Parathyroid adenoma (tissue), 2 donors: ENCODE measurements around the gene COMMD3.

ENCODE experiments used
- H2AFZ ChIP-seq: fragments of 300-600 bp; sonication (generic); one replicate; pipeline ENCODE4 v1.7.0; 2017; ENCODE audit warnings: antibody characterized with exemption, mild to moderate bottlenecking
- H3K27ac ChIP-seq: fragments of 300-600 bp; sonication (generic); one replicate; pipeline ENCODE4 v1.7.0; 2017
- H3K27me3 ChIP-seq: fragments of 300-600 bp; sonication (generic); one replicate; pipeline ENCODE4 v1.7.0; 2017; ENCODE audit warnings: low read length; ENCODE audit not compliant: control insufficient read depth, insufficient read depth
- H3K36me3 ChIP-seq: fragments of 300-600 bp; sonication (generic); one replicate; pipeline ENCODE4 v1.7.0; 2017; ENCODE audit warnings: low read length; ENCODE audit not compliant: control insufficient read depth, insufficient read depth
- H3K4me1 ChIP-seq: fragments of 300-600 bp; sonication (generic); one replicate; pipeline ENCODE4 v1.7.0; 2017; ENCODE audit warnings: control low read depth
- H3K4me2 ChIP-seq: fragments of 300-600 bp; sonication (generic); one replicate; pipeline ENCODE4 v1.7.0; 2017; ENCODE audit warnings: low read length
- H3K4me3 ChIP-seq: fragments of 300-600 bp; sonication (generic); one replicate; pipeline ENCODE4 v1.7.0; 2017; ENCODE audit warnings: low read depth, low read length
- H3K79me2 ChIP-seq: fragments of 300-600 bp; sonication (generic); one replicate; pipeline ENCODE4 v1.7.0; 2017; ENCODE audit warnings: control low read depth
- H3K9ac ChIP-seq: fragments of 300-600 bp; sonication (generic); one replicate; pipeline ENCODE4 v1.7.0; 2017; ENCODE audit warnings: mild to moderate bottlenecking
- H3K9me3 ChIP-seq: fragments of 300-600 bp; sonication (generic); one replicate; pipeline ENCODE4 v1.7.0; 2017; ENCODE audit warnings: low read length; ENCODE audit not compliant: control insufficient read depth
- CTCF ChIP-seq: fragments of 300-600 bp; sonication (generic); IDR thresholded peaks from one replicate; pipeline ENCODE4 v1.7.0; 2017; ENCODE audit warnings: antibody characterized with exemption, mild to moderate bottlenecking
- donor health status: primary hyperparathyroidism.

The COMMD3 gene

GRCh38 chr10:22314852-22315251, 1.3 kb upstream of the COMMD3 start:
- H2AFZ ChIP-seq: no peak overlapping the region
- H3K27me3 ChIP-seq: no peaks in the 10 kb centered on the region
- no peaks in the 10 kb centered on the region for H3K36me3 ChIP-seq
- H3K27ac ChIP-seq: no peak overlapping the region
- H3K4me2 ChIP-seq: no peak overlapping the region
- H3K79me2 ChIP-seq: no peaks in the 10 kb centered on the region
- TF ChIP-seq CTCF: no peak
- H3K9ac ChIP-seq: no peak overlapping the region
- no peaks in the 10 kb centered on the region for H3K9me3 ChIP-seq
- H3K4me3 ChIP-seq: no peak overlapping the region
- no peaks in the 10 kb centered on the region for H3K4me1 ChIP-seq

- Histone ChIP-seq H3K27ac (peak overlapping the region; percentile 91), H3K4me3 (peak overlapping the region; percentile 83), H3K4me2 (peak overlapping the region; percentile 66), H3K36me3 (no peaks in the 10 kb centered on the region), H3K79me2 (no peaks in the 10 kb centered on the region), H3K27me3 (no peaks in the 10 kb centered on the region), H3K4me1 (no peaks in the 10 kb centered on the region), H3K9me3 (no peaks in the 10 kb centered on the region), H3K9ac (peak overlapping the region; percentile 41), H2AFZ (peak overlapping the region; percentile 83)
- no peak for TF ChIP-seq CTCF
These were observed 518 bp upstream of the COMMD3 start for GRCh38 chr10:22315455-22316285.

- Histone ChIP-seq H3K4me1 (no peaks in the 10 kb centered on the region), H3K27me3 (no peaks in the 10 kb centered on the region), H3K9ac (peak overlapping the region; percentile 46), H3K27ac (peak overlapping the region; percentile 91), H3K4me2 (peak overlapping the region; percentile 78), H3K4me3 (peak overlapping the region; percentile 83), H2AFZ (peak overlapping the region; percentile 83), H3K9me3 (no peaks in the 10 kb centered on the region), H3K36me3 (no peaks in the 10 kb centered on the region), H3K79me2 (no peaks in the 10 kb centered on the region)
- TF ChIP-seq CTCF: no peak
These were observed 835 bp downstream of the COMMD3 start for GRCh38 chr10:22317076-22317370.

GRCh38 chr10:22317771-22318565, 1.8 kb downstream of the COMMD3 start:
- Histone ChIP-seq H3K9me3 (no peaks in the 10 kb centered on the region), H3K4me3 (no peak overlapping the region), H3K9ac (no peak overlapping the region), H2AFZ (no peak overlapping the region), H3K4me1 (no peaks in the 10 kb centered on the region), H3K36me3 (no peaks in the 10 kb centered on the region), H3K79me2 (no peaks in the 10 kb centered on the region), H3K4me2 (peak overlapping the region; percentile 38), H3K27me3 (no peaks in the 10 kb centered on the region), H3K27ac (no peak overlapping the region)
- no peak for TF ChIP-seq CTCF
